ENCODE data around the gene KRT33A.
"Not testable (repeated sequence)": the region's sequence is repeated elsewhere in the genome, so short reads cannot be mapped to it uniquely, and the experiment has no call there.

Gene KRT33A

DNA sequence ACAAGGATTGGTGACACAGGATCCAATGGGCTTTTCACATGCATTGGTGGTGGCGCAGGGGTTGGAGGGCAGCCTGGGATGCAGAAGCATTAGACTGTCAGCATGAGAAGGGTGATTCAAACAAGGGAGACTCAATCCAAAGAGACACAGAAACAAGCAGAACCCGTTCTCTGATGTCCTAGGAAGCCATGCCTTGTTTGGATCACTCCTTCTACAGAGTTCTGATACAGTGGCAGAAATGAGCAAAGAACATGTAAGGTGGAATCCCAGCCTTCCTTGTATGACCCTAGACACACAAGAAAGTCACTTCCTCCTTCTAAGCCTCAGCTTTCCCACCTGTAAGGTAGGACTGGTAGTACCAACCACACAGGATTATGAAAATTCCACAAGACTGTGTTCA is 13.3 kb upstream of the KRT33A start:
- no peak for DNase-seq (ENCODE audit: low read depth in 2 of 2)

DNA sequence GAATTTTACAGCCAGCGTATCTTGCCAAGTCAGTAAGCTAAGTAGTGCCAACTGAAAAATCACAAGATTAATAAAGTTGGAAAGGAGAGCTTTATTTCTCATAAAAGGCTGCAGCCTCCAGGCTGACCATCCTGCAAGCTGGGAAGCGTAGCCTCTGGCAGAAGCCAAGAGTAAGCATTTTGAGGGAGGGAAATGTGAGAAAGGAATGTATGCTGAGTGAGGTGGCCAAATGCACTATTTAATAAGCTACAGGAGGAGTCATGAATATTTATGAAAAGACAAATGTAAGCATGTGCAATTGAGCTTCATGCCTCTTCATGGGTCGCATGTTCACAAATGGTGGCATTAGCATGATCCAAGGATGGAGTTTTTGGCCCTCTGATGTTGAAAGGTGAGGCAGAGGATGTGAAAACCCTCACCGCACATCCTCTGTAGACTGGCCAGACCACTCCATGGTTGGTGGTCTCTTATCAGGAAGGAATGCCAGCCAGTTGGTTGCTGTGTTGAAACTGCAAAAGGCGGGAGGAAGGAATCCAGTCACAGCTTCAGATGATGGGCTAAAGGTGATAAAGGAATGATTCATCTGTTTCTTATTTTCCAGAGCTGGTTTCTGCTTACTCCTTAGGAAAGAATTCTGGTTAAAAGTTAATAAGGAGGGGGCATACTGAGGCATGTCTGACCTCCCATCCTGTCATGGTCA is 9.8 kb upstream of the KRT33A start:
- no peak for DNase-seq (ENCODE audit: low read depth in 2 of 2)

- DNase-seq (ENCODE audit: low read depth in 2 of 2): no peak
Observed at GRCh38 chr17:41354536-41354935, 3.9 kb upstream of the KRT33A start.

DNA sequence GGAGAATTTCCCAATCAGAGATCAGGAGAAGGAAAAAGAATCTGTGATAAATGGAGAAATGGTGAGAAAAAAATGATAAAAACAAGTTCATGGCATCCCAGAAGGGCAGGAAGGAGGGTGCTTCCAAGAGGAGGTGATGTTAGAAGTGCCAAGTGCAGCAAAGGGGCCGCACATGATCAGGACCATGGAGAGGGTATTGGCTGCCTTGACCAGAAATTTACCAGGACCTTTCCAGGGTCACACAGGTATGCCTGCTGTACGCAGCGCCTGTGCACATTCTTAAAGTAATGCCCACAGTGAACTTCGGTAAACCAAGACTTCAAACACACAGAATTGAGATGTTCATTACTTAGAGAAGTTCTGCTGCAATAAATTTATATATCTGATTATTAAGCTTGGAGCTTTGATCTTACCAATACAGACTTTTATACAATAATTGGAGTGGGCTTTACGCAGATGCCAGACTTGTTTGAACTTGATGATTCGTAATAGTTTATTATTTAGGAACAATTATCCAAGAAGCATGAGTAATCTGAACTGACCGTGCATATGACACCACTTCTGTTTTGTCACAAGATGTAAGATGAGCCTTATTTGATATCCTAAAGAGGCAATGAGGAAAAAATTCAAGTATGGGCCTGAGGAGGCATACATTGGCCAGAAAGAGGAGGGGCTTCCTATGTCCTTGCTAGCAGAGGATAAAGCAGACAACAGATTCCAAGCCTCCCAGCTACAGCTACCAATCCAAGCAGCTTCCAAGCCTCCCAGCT is 2.2 kb upstream of the KRT33A start:
- no peak for DNase-seq (ENCODE audit: low read depth in 2 of 2)

DNA sequence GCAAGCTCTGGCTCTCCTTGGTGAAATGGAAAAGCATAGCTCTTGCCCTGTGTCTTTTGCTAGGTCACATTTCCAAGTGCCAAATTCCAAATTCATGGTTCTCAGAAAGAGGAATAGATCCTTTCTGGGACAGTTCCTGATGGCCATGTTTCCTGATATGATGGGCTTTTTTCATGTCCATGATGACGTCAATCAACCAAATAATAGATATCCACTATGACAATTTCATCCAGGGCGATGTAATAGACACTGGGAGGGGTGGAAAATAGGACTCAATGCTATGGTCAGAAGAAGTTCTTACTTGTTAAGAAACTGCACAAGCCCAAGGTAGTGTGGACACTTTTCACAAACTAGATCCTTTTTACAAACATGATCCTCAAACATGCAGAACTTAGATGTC is 549 bp upstream of the KRT33A start:
- DNase-seq (ENCODE audit: low read depth in 2 of 2): no peak

- DNase-seq (ENCODE audit: low read depth in 2 of 2): no peak
Observed at GRCh38 chr17:41347869-41348760, 2.5 kb downstream of the KRT33A start.

DNA sequence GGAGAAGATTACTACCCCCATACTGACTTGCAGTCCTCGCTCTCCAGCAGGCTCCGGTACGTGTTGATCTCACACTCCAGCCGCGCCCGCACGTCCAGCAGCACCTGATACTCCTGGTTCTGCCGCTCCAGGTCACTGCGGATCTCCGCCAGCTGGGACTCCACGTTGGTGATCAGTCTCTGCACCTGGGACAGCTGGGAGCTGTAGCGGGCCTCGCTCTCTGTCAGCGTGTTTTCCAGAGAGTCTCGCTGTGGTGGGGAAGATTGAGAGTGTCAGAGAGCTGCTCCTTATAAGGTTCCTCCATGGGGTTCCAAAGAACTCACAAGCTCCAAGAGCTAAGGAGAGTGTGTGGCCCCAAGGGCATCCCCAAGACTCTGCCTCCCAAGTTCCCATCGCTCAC is 4.2 kb downstream of the KRT33A start:
- not testable (repeated sequence) for DNase-seq (ENCODE audit: low read depth in 2 of 2)

DNA sequence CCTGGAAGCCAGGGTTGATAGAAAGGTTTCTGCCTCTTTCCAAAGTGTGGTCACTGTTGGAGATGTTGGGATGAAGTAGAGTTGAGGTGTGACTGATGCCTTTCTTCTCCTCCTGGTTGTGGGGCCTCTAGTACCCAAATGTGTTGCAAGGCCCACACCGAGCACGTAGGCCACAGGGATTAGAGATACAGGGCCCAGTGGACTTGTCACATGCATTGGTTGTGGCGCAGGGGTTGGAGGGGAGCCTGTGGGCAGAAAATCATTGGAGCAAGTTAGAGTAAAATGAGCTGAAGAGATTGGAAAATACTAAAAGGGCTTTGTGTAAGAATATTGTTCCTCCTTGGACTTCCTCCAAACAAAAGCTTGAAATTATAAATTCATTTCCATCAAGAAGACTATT is 4.6 kb downstream of the KRT33A start:
- no peak for DNase-seq (ENCODE audit: low read depth in 2 of 2)

DNA sequence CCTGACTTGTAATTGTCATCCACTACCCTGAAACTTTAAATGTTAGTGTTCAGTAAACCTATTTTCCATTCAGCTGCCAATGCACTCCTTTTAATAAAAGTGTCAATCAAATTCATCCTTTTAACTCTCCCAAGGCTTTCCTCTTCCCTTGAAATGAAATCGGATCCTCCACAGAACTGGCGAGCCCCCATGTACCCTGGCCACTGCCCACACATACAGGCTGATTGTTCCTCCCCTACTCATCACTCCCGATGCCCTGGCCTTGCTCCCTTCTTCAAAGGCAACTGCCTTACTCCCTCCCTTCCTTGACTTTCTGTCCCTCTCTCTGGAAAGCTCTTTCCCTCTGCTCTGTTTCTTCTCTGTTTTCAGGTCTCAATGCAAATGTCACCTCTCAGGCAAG is 7.6 kb downstream of the KRT33A start:
- DNase-seq (ENCODE audit: low read depth in 2 of 2): no peak

- no peak for DNase-seq (ENCODE audit: low read depth in 2 of 2)
Observed at GRCh38 chr17:41340934-41341861, 9.4 kb downstream of the KRT33A start.

DNA sequence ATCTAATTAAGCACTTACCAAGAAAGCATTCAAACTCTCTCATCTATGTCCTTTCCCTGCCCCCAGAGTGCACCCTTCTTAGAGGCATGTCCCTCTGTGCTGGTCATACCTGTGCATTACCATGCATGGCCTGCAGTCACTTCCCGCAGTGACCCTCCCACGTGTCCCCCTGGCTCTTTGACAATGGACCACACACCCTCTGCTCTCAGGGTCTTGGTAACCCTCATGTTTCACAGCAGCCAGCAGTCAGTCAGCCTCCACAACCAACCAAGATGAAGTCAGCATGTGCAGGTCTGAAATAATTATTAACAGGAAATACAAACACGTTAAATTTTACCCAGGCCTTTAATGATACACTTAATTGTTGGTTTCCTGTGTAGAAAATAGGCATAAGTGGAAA is 10.1 kb downstream of the KRT33A start:
- no peak for DNase-seq (ENCODE audit: low read depth in 2 of 2)

GRCh38 chr17:41339571-41340172 is 11.0 kb downstream of the KRT33A start:
- DNase-seq (ENCODE audit: low read depth in 2 of 2): no peak

DNA sequence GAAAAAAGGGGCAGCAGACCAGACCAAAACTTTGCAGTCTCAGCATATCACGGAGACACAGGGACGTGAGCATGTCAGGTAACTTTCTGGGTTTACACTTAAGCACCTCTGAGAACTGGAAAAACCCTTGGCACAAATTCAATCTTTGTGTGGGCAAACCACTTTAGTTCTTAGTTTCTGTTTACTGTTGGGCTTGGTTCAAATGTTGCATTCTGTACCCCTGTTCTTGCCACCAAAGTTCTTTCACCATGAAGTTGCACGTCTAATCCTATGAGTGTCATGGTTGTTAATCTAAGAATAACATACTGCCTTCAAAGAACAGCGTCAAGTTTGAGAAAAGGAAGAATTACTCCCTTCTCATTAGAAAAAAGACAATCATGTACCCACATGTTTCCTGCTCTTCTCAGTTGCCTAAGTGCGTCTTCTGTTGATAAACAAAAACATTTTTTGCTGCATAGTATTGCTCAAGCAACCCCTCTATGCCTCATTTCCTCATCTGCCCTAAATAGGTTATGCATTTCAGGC is 11.6 kb downstream of the KRT33A start:
- DNase-seq (ENCODE audit: low read depth in 2 of 2): no peak

DNA sequence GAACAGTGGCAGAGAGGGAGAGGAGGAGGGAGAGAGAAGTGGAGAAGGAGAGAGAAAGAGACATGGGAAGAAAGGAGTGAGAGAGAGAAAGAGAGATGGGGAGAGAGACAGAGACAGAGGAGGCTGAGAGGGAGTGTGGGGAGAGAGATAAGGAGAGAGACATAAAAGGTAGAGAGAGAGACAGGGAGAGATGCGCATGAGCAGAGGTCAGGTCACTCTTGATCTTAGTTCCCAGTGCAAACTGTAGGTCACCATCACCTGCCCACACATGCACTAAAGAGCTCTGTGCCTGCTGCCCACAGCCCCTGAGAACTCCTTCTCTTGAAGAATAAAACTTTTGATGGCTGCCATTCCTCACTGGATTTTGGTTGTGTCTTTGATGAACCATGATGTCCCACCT is 14.9 kb downstream of the KRT33A start:
- DNase-seq (ENCODE audit: low read depth in 2 of 2): no peak

GRCh38 chr17:41334385-41335305 is 16.0 kb downstream of the KRT33A start:
- no peak for DNase-seq (ENCODE audit: low read depth in 2 of 2)

GRCh38 chr17:41333836-41334235 is 16.8 kb downstream of the KRT33A start:
- DNase-seq (ENCODE audit: low read depth in 2 of 2): no peak

- no peak for DNase-seq (ENCODE audit: low read depth in 2 of 2)
Observed at GRCh38 chr17:41333098-41333497, 17.5 kb downstream of the KRT33A start.

- no peak for DNase-seq (ENCODE audit: low read depth in 2 of 2)
Observed at GRCh38 chr17:41332239-41332638, 18.4 kb downstream of the KRT33A start.

GRCh38 chr17:41331606-41332005 is 19.0 kb downstream of the KRT33A start:
- no peak for DNase-seq (ENCODE audit: low read depth in 2 of 2)
